HEK293T (cell line): ENCODE results near the gene MKRN1.

Source experiments
- ELF4 ChIP-seq: fragments of 450-650 bp; IDR thresholded peaks from 2 replicates; pipeline ENCODE4 v1.6.1; 2017; ENCODE audit warnings: antibody characterized with exemption
- FOXK2 ChIP-seq: fragments of 450-650 bp; IDR thresholded peaks from 2 replicates; pipeline ENCODE4 v1.6.1; 2016; ENCODE audit warnings: mild to moderate bottlenecking
- SP1 ChIP-seq: fragments of 450-650 bp; IDR thresholded peaks from 2 replicates; pipeline ENCODE4 v1.6.1; 2017

GRCh38 chr7:140446467-140446866, 32.8 kb downstream of the MKRN1 start:
- TF ChIP-seq ELF4 = no peak
- no peak for TF ChIP-seq FOXK2
- no peak for TF ChIP-seq SP1
